GOT3 (cell line): ENCODE measurements around the gene DHRS12.

Experiments
- DNase-seq: peaks from one replicate; lab custom pipeline; 2025; ENCODE audit warnings: mixed read lengths; lab: John Stamatoyannopoulos, UW

Gene DHRS12

DNA sequence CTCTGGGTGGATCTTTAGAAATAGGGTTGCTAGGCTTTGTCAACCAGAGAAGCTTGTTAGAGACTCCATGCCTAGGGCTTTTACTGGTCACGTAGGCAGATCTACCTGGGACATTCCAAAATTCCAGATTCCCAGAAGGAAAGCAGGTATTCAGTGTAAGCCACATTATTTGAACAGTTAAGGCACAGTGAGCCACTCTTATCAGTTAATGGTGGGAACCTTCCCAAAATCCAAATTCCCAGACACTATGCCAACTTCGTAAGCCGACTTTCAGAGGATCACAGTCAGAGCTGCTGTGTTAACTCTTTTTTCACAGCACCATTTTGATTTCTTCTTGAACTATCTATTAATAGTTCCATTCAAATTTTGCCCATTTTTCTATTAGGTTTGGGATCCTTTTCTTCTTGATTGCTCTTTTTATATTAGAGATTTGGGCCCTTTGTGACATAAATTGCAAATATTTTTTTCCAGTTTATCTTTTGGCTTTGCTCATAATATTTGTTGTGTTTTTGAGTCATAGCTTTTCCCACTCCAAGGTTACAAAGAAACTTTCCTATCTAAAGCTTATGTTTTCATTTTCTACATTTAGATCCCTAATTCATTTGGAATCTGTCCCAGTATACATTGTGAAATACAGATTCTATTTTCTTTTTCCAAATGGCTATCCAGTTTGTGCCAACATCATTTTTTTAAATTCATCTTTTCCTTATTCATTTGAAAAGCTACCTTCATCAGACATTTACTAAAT lies 77.3 kb downstream of the DHRS12 start:
- DNase-seq: no peak

DNA sequence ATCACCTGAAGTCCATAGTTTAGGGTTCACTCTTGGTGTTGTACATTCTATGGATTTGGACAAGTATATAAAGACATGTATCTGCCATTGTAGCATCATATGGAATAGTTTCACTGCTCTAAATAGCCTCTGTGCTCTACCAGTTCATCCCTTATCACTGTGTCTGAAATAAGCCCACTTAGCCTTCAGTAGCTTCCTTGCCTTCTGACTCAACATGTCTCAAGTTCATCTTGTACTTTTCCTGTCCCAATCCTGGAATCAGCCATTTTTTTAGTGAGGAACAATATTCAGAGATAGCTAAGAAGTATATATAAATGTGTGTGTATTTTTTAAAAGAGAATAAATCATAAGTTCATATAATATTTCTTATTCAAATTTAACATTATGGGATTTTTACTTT lies 79.2 kb downstream of the DHRS12 start:
- no peak for DNase-seq

DNA sequence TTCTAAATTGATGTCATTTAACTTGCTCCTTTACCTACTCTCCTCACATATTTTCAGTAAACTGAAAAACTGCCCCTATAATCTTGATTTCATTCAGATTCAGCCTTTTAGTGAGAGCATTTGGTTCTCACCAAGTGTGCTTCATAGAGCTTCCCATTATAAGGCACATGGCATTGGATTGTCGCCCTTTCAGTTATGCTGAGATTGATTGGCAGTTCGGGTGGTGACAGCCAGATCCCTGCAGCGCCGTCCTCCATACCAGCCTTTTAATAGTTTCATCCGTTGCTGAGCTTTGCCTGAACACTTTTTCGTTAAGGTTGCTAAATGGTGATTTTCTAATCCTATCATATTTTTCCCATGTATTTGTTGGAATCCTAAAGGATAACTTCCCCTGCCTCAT lies 80.4 kb downstream of the DHRS12 start:
- no peak for DNase-seq

DNA sequence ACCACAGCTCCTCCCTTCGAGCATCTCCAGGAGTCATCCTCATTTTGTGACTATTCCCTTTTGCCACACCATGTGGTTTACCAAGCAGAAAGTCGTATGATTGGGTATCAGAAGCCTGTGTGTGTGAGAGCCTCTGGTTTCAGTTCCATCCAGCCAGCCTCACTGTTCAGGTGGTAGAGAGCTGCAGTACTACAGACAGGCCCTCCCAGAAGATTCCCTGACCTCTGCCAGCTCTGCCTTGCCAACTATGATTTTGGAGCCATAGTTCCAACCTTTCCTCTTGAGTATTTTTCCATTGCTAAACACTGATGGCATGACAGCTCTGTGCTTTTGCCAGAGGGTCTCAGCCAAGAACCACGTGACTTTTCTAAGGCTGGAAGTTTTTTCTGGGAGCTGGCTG lies 82.5 kb downstream of the DHRS12 start:
- DNase-seq: no peak

DNA sequence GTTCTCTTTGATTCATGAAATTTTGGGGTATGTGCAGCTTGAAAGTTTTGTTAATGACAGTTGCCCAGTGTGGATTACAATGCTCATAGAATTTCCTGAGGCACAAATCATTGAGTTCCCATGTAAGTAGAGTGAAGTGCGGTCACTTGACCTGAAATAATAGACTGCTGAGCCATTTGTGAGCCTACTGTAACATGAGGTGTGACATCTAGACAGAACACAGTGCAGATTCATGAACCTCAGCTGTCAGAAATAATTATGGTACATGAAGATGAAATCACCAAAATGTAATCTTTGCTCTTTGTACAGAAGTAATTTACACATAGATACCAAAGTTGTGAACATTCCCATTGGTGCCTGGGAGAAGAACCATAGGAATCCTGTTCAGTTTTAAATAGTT lies 84.6 kb downstream of the DHRS12 start:
- no peak for DNase-seq
